ENCODE data around the gene MRPL4.
"Not testable (repeated sequence)": the region's sequence is repeated elsewhere in the genome, so short reads cannot be mapped to it uniquely, and the experiment has no call there.

The MRPL4 gene

GRCh38 chr19:10230173-10230860, 21.7 kb upstream of the MRPL4 start:
- peak; percentile 80 for DNase-seq (ENCODE audit: low spot score)

- peak; percentile 92 for DNase-seq (ENCODE audit: low spot score)
Measured at GRCh38 chr19:10230861-10231611, 21.0 kb upstream of the MRPL4 start, which contains the start of gene S1PR2. Gene S1PR2, minus strand, starts transcription at chr19:10231331. Its CDS starts 6,426 bp downstream, at chr19:10224905.

GRCh38 chr19:10231612-10232228, 20.3 kb upstream of the MRPL4 start:
- DNase-seq (ENCODE audit: low spot score) = no peak

- DNase-seq (ENCODE audit: low spot score) = no peak
Measured at GRCh38 chr19:10233946-10234345, 18.1 kb upstream of the MRPL4 start.

GRCh38 chr19:10235003-10235402, 17.0 kb upstream of the MRPL4 start:
- no peak for DNase-seq (ENCODE audit: low spot score)

GRCh38 chr19:10235409-10235808, 16.6 kb upstream of the MRPL4 start:
- DNase-seq (ENCODE audit: low spot score) = not testable (repeated sequence)

- DNase-seq (ENCODE audit: low spot score) = no peak
Measured at GRCh38 chr19:10237702-10238101, 14.3 kb upstream of the MRPL4 start.

GRCh38 chr19:10238172-10238783, 13.7 kb upstream of the MRPL4 start:
- peak; percentile 70 for DNase-seq (ENCODE audit: low spot score)

GRCh38 chr19:10241826-10242449, 10.1 kb upstream of the MRPL4 start:
- not testable (repeated sequence) for DNase-seq (ENCODE audit: low spot score)

GRCh38 chr19:10243606-10244005, 8.4 kb upstream of the MRPL4 start:
- DNase-seq (ENCODE audit: low spot score) = no peak

GRCh38 chr19:10245189-10245939, 6.7 kb upstream of the MRPL4 start:
- no peak for DNase-seq (ENCODE audit: low spot score)

- no peak for DNase-seq (ENCODE audit: low spot score)
Measured at GRCh38 chr19:10246511-10246910, 5.5 kb upstream of the MRPL4 start.

GRCh38 chr19:10252707-10253106, 693 bp downstream of the MRPL4 start:
- DNase-seq (ENCODE audit: low spot score) = no peak

- no peak for DNase-seq (ENCODE audit: low spot score)
Measured at GRCh38 chr19:10254244-10254643, 2.2 kb downstream of the MRPL4 start.

GRCh38 chr19:10255358-10255757, 3.3 kb downstream of the MRPL4 start:
- DNase-seq (ENCODE audit: low spot score) = no peak

GRCh38 chr19:10256551-10256950, 4.5 kb downstream of the MRPL4 start:
- no peak for DNase-seq (ENCODE audit: low spot score)

GRCh38 chr19:10256970-10257615, 5.1 kb downstream of the MRPL4 start:
- no peak for DNase-seq (ENCODE audit: low spot score)

GRCh38 chr19:10258080-10258710, 6.2 kb downstream of the MRPL4 start:
- no peak for DNase-seq (ENCODE audit: low spot score)

- peak; percentile 77 for DNase-seq (ENCODE audit: low spot score)
Measured at GRCh38 chr19:10259162-10259905, 7.3 kb downstream of the MRPL4 start.

GRCh38 chr19:10260141-10260584, 8.1 kb downstream of the MRPL4 start:
- DNase-seq (ENCODE audit: low spot score) = no peak
